OCI-M2 (cell line): Measurements from ENCODE around the gene NDUFAF8.
"Not testable (repeated sequence)": the region's sequence is repeated elsewhere in the genome, so short reads cannot be mapped to it uniquely, and the experiment has no call there.

Source experiments
- DNase-seq: peaks from one replicate; lab custom pipeline; 2025; ENCODE audit not compliant: unreplicated experiment; lab: John Stamatoyannopoulos, UW

Gene NDUFAF8

GRCh38 chr17:81222906-81223761, 16.0 kb upstream of the NDUFAF8 start, which contains the start of gene CEP131:
TSS of gene CEP131 (minus strand) at chr17:81222965. CDS start at chr17:81220056, 2,909 bp downstream.
- peak; percentile 66 for DNase-seq

- DNase-seq, result no peak
Measured at GRCh38 chr17:81223762-81224130, 15.4 kb upstream of the NDUFAF8 start.

GRCh38 chr17:81227630-81228029, 11.5 kb upstream of the NDUFAF8 start:
- DNase-seq, result not testable (repeated sequence)

- no peak for DNase-seq
Measured at GRCh38 chr17:81228420-81228819, 10.7 kb upstream of the NDUFAF8 start.

GRCh38 chr17:81228834-81229665, 10.1 kb upstream of the NDUFAF8 start:
- no peak for DNase-seq

- no peak for DNase-seq
Measured at GRCh38 chr17:81229666-81229920, 9.5 kb upstream of the NDUFAF8 start.

GRCh38 chr17:81230043-81230820, 8.9 kb upstream of the NDUFAF8 start:
- DNase-seq, result no peak

GRCh38 chr17:81231121-81231645, 7.9 kb upstream of the NDUFAF8 start:
- DNase-seq, result no peak

GRCh38 chr17:81231766-81232581, 7.1 kb upstream of the NDUFAF8 start:
- DNase-seq, result no peak

GRCh38 chr17:81232616-81233241, 6.4 kb upstream of the NDUFAF8 start:
- DNase-seq, result no peak

GRCh38 chr17:81233316-81233715, 5.8 kb upstream of the NDUFAF8 start:
- DNase-seq, result no peak

- DNase-seq, result no peak
Measured at GRCh38 chr17:81233811-81234505, 5.2 kb upstream of the NDUFAF8 start.

- no peak for DNase-seq
Measured at GRCh38 chr17:81234506-81234855, 4.6 kb upstream of the NDUFAF8 start.

GRCh38 chr17:81234940-81235821, 3.9 kb upstream of the NDUFAF8 start:
- DNase-seq, result peak; percentile 29

- no peak for DNase-seq
Measured at GRCh38 chr17:81235822-81236740, 3.0 kb upstream of the NDUFAF8 start.

- no peak for DNase-seq
Measured at GRCh38 chr17:81236784-81237183, 2.3 kb upstream of the NDUFAF8 start.
